Gastrocnemius medialis (tissue), 4 donors: ENCODE measurements around the gene ZDHHC15. TPM values are rescaled to one million over a fixed set of nuclear protein-coding genes. Genes with fewer than 3 reads are reported as not detected.
"Not testable (repeated sequence)": the region's sequence is repeated elsewhere in the genome, so short reads cannot be mapped to it uniquely, and the experiment has no call there.

Experiments
- ATAC-seq, 2 donors: fragments of 150-250 bp; one replicate each; pipeline ENCODE4 v1.9.1; 2016
- DNase-seq, 2 donors: peaks; one replicate each; pipeline ENCODE4 v3.0.0-alpha.2; 2019
- H3K27ac ChIP-seq, 4 donors: fragments of 200-600 bp; sonication (generic); 1 replicate in 1 of 4; 2 replicates in 3 of 4; pipeline ENCODE4 v1.5.1; 2016 to 2018; ENCODE audit warnings: mild to moderate bottlenecking in 2 of 4, moderate library complexity in 1 of 4
- H3K27me3 ChIP-seq, 3 donors: fragments of 200-600 bp; sonication (generic) in 2 of 3; 1 replicate in 1 of 3; 2 replicates in 2 of 3; pipeline versions ENCODE4 v1.5.1 to v1.6.0; 2016 to 2019; ENCODE audit warnings: mild to moderate bottlenecking in 1 of 3, moderate library complexity in 1 of 3
- H3K36me3 ChIP-seq, 2 donors: fragments of 200-600 bp; sonication (generic) in 1 of 2; one replicate each; pipeline ENCODE4 v1.5.1; 2017 to 2018
- H3K4me1 ChIP-seq, 2 donors: fragments of 200-600 bp; sonication (generic) in 1 of 2; one replicate each; pipeline ENCODE4 v1.5.1; 2016 to 2017; ENCODE audit warnings: mild to moderate bottlenecking in 2 of 2
- H3K4me3 ChIP-seq, 4 donors: fragments of 200-600 bp; sonication (generic) in 3 of 4; 1 replicate in 1 of 4; 2 replicates in 3 of 4; pipeline ENCODE4 v1.5.1; 2016 to 2019; ENCODE audit warnings: mild to moderate bottlenecking in 2 of 4
- H3K9me3 ChIP-seq, 3 donors: fragments of 200-600 bp; sonication (generic) in 2 of 3; 1 replicate in 1 of 3; 2 replicates in 2 of 3; pipeline ENCODE4 v1.5.1; 2016 to 2019
- POLR2A ChIP-seq, 2 donors: fragments of 450-650 bp; IDR thresholded peaks; one replicate each; pipeline ENCODE4 v1.6.1; 2017; ENCODE audit warnings: antibody characterized with exemption in 2 of 2, mild to moderate bottlenecking in 2 of 2, moderate library complexity in 2 of 2
- in situ Hi-C, 4 donors: fragments of 200-750 bp; cut with MboI; loops; one replicate each; pipeline versions ENCODE4 v1.15.0 to v1.8.0; 2017; ENCODE audit warnings: low sequenced_read_pairs in 4 of 4
- intact Hi-C: fragments of 100-400 bp; cut with DNase I; formaldehyde crosslinking; loops from one replicate; pipeline ENCODE4 v1.15.1; 2023; ENCODE audit warnings: low total_unique reads
- total RNA-seq, 4 donors: library from RNA; depleted of rRNA; stranded (reverse); fragments of >200 nt; gene quantifications; one replicate each; pipeline versions ENCODE4 v1.1.0 to v1.2.3, GENCODE V29; 2016
- TF ChIP-seq, protein P1 (sequence below), 5 experiments: fragments of 450-650 bp in 3 of 5; fragments of 200-600 bp in 2 of 5; sonication (generic) in 2 of 5; IDR thresholded peaks in 4 of 5; conservative IDR thresholded peaks in 1 of 5; 1 replicate in 4 of 5; 2 replicates in 1 of 5; pipeline ENCODE4 v1.5.1; 2016 to 2019; ENCODE audit warnings: antibody characterized with exemption in 5 of 5, mild to moderate bottlenecking in 3 of 5, moderate library complexity in 3 of 5

ZDHHC15 gene
- total RNA-seq, 4 donors from 2014 or later, result 0.05 to 0.39 (median 0.14) TPM

GRCh38 chrX:75369721-75370120 is 153.1 kb downstream of the ZDHHC15 start:
- ATAC-seq (no peak), DNase-seq (no peak)
- intact Hi-C loops (no loop called here), in situ Hi-C loops (no loop called here)
- no peaks in the 10 kb centered on the region for H3K4me1 ChIP-seq
- H3K27ac ChIP-seq, result no peak overlapping the region
- TF ChIP-seq, protein P1, sequence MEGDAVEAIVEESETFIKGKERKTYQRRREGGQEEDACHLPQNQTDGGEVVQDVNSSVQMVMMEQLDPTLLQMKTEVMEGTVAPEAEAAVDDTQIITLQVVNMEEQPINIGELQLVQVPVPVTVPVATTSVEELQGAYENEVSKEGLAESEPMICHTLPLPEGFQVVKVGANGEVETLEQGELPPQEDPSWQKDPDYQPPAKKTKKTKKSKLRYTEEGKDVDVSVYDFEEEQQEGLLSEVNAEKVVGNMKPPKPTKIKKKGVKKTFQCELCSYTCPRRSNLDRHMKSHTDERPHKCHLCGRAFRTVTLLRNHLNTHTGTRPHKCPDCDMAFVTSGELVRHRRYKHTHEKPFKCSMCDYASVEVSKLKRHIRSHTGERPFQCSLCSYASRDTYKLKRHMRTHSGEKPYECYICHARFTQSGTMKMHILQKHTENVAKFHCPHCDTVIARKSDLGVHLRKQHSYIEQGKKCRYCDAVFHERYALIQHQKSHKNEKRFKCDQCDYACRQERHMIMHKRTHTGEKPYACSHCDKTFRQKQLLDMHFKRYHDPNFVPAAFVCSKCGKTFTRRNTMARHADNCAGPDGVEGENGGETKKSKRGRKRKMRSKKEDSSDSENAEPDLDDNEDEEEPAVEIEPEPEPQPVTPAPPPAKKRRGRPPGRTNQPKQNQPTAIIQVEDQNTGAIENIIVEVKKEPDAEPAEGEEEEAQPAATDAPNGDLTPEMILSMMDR (IDR thresholded peaks at IDR 0.05 in 4 of 5, conservative IDR thresholded peaks at IDR 0.05 in 1 of 5), result no peak
- no peak for TF ChIP-seq POLR2A (IDR thresholded peaks at IDR 0.05)
- no peaks in the 10 kb centered on the region for H3K27me3 ChIP-seq
- no peaks in the 10 kb centered on the region for H3K36me3 ChIP-seq
- no peak overlapping the region for H3K4me3 ChIP-seq
- H3K9me3 ChIP-seq, result no peaks in the 10 kb centered on the region

DNA sequence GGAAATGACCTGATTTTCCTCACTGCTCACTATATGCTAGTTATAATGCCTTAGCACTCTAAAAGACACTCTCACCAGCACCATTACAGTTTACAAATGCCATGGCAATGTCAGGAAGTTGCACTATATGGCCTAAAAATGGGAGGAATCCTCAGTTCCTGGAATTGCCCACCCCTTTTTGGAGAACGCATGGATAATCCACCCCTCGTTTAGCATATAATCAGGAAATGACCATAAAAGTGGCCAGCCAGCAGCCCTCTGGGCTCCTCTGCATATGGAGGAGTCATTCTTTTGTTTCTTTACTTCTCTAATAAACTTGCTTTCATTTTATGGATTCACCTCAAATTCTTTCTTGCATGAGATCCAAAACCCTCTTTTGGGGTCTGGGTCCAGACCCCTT is 156.0 kb downstream of the ZDHHC15 start:
- intact Hi-C loops, result no loop called here
- Histone ChIP-seq H3K27me3 (no peaks in the 10 kb centered on the region), H3K4me3 (no peak overlapping the region), H3K36me3 (no peaks in the 10 kb centered on the region), H3K4me1 (no peaks in the 10 kb centered on the region), H3K9me3 (no peaks in the 10 kb centered on the region), H3K27ac (no peak overlapping the region)
- ATAC-seq (no peak), DNase-seq (no peak)
- TF ChIP-seq, protein P1 (IDR thresholded peaks at IDR 0.05 in 4 of 5, conservative IDR thresholded peaks at IDR 0.05 in 1 of 5), result no peak
- TF ChIP-seq POLR2A (IDR thresholded peaks at IDR 0.05), result no peak
- in situ Hi-C loops, result no loop called here

GRCh38 chrX:75365243-75365975 is 157.4 kb downstream of the ZDHHC15 start:
- Histone ChIP-seq H3K4me3 (no peak overlapping the region), H3K4me1 (no peaks in the 10 kb centered on the region), H3K36me3 (no peaks in the 10 kb centered on the region), H3K27me3 (no peaks in the 10 kb centered on the region), H3K27ac (no peak overlapping the region), H3K9me3 (no peaks in the 10 kb centered on the region)
- in situ Hi-C loops, result no loop called here
- intact Hi-C loops, result no loop called here
- ATAC-seq (no peak), DNase-seq (no peak)
- TF ChIP-seq, protein P1 (IDR thresholded peaks at IDR 0.05 in 4 of 5, conservative IDR thresholded peaks at IDR 0.05 in 1 of 5), result no peak
- TF ChIP-seq POLR2A (IDR thresholded peaks at IDR 0.05), result no peak

GRCh38 chrX:75361788-75362187 is 161.0 kb downstream of the ZDHHC15 start:
- H3K36me3 ChIP-seq, result no peaks in the 10 kb centered on the region
- H3K4me3 ChIP-seq, result no peak overlapping the region
- DNase-seq (no peak), ATAC-seq (no peak)
- no peak for TF ChIP-seq POLR2A (IDR thresholded peaks at IDR 0.05)
- TF ChIP-seq, protein P1 (IDR thresholded peaks at IDR 0.05 in 4 of 5, conservative IDR thresholded peaks at IDR 0.05 in 1 of 5), result no peak
- intact Hi-C loops, result no loop called here
- H3K27me3 ChIP-seq, result no peaks in the 10 kb centered on the region
- H3K27ac ChIP-seq, result no peak overlapping the region
- no peaks in the 10 kb centered on the region for H3K4me1 ChIP-seq
- H3K9me3 ChIP-seq, result no peaks in the 10 kb centered on the region
- in situ Hi-C loops, result no loop called here

DNA sequence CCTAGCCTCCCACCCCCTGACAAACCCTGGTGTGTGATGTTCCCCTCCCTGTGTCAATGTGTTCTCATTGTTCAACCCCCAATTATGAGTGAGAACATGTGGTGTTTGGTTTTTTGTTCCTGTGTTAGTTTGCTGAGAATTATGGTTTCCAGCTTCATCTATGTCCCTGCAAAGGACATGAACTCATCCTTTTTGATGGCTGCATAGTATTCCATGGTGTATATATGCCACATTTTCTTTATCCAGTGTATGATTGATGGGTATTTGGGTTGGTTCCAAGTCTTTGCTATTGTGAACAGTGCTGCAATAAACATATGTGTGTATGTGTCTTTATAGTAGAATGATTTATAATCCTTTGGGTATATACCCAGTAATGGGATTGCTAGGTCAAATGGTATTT is 174.2 kb downstream of the ZDHHC15 start:
- H3K36me3 ChIP-seq, DNase-seq, ATAC-seq, H3K4me3 ChIP-seq, H3K9me3 ChIP-seq, intact Hi-C loops, H3K27me3 ChIP-seq, in situ Hi-C loops, H3K27ac ChIP-seq, H3K4me1 ChIP-seq: not testable (repeated sequence)
